Keratinocyte (primary cell): ENCODE measurements around the gene RNF4.

Source experiments
- EZH2 ChIP-seq: IDR thresholded peaks from one replicate; pipeline ENCODE4 v1.6.1; 2012; ENCODE audit warnings: inconsistent platforms, mild to moderate bottlenecking, low read length, moderate library complexity
- TF ChIP-seq, protein P1 (sequence below), 3 experiments: IDR thresholded peaks in 1 of 3; conservative IDR thresholded peaks in 1 of 3; optimal IDR thresholded peaks in 1 of 3; 2 replicates in 2 of 3; 3 replicates in 1 of 3; pipeline versions ENCODE3 to v1.5.1; 2011; ENCODE audit warnings: low read length in 3 of 3, mild to moderate bottlenecking in 3 of 3, moderate library complexity in 2 of 3, control low read depth in 1 of 3, inconsistent platforms in 1 of 3; ENCODE audit not compliant: insufficient read depth in 2 of 3; ENCODE audit errors: extremely low read depth in 1 of 3

DNA sequence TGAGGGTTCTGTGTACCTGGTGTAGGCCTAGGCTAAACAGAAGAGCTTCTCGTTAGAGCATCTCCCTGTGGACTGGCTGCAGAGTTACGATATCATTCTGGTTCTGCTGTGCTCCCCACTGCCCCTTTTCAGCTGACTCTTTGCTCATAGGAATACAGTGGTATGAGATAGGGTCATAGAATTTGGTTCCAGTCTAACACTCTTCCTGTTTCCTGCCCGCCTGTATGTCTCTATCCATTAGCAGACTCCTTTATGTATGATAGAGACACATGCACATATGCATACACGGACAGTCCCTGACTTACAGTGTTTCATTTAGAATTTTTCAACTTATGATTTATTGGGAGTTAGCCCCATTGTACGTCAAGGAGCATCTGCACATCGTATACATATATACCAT lies 15.3 kb downstream of the RNF4 start:
- TF ChIP-seq, protein P1, sequence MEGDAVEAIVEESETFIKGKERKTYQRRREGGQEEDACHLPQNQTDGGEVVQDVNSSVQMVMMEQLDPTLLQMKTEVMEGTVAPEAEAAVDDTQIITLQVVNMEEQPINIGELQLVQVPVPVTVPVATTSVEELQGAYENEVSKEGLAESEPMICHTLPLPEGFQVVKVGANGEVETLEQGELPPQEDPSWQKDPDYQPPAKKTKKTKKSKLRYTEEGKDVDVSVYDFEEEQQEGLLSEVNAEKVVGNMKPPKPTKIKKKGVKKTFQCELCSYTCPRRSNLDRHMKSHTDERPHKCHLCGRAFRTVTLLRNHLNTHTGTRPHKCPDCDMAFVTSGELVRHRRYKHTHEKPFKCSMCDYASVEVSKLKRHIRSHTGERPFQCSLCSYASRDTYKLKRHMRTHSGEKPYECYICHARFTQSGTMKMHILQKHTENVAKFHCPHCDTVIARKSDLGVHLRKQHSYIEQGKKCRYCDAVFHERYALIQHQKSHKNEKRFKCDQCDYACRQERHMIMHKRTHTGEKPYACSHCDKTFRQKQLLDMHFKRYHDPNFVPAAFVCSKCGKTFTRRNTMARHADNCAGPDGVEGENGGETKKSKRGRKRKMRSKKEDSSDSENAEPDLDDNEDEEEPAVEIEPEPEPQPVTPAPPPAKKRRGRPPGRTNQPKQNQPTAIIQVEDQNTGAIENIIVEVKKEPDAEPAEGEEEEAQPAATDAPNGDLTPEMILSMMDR (optimal IDR thresholded peaks at IDR 0.05 in 1 of 3, IDR thresholded peaks at IDR 0.05 in 1 of 3, conservative IDR thresholded peaks at IDR 0.05 in 1 of 3; ENCODE audit: extremely low read depth in 1 of 3, insufficient read depth in 2 of 3, low read length in 3 of 3), result no peak
- TF ChIP-seq EZH2, result no peak
